Naive thymus-derived CD4-positive, alpha-beta T cell (primary cell): ENCODE measurements around the gene FHIT. TPM values are rescaled to one million over a fixed set of nuclear protein-coding genes. Genes with fewer than 3 reads are reported as not detected.

ENCODE experiments used
- ATAC-seq: fragments of 150-1000 bp; cut with Tn5 transposase; 2 replicates; pipeline ENCODE4 v1.10.0; 2021; ENCODE audit warnings: mild to moderate bottlenecking, moderate library complexity
- CTCF ChIA-PET: fragments of 350-600 bp; sonication (Branson Sonifier 250); formaldehyde crosslinking; loops from one replicate; lab custom pipeline; 2021; ENCODE audit warnings: antibody characterized with exemption; lab: Charles Lee
- POLR2A ChIA-PET: fragments of 350-600 bp; sonication (Branson Sonifier 250); formaldehyde crosslinking; loops from one replicate; lab custom pipeline; 2021; ENCODE audit warnings: antibody characterized with exemption, inconsistent platforms; lab: Charles Lee
- DNase-seq, 9 donors: peaks; one replicate each; pipeline versions ENCODE4 v3.0.0 to v3.0.0-alpha.2; 2020 to 2022; ENCODE audit warnings: mixed read lengths in 1 of 9
- H3K27ac ChIP-seq: one replicate; pipeline ENCODE4 v1.7.0; 2013; ENCODE audit warnings: mild to moderate bottlenecking, low read depth, low read length, moderate library complexity
- H3K27me3 ChIP-seq, 2 donors: one replicate each; pipeline ENCODE4 v1.7.0; 2013; ENCODE audit warnings: low read length in 2 of 2, mild to moderate bottlenecking in 2 of 2, moderate library complexity in 2 of 2; ENCODE audit not compliant: control insufficient read depth in 2 of 2, insufficient read depth in 2 of 2
- H3K36me3 ChIP-seq, 3 experiments: 1 replicate in 2 of 3; 2 replicates in 1 of 3; pipeline ENCODE4 v1.7.0; 2013; ENCODE audit warnings: low read length in 3 of 3, mild to moderate bottlenecking in 3 of 3, moderate library complexity in 1 of 3; ENCODE audit not compliant: insufficient read depth in 3 of 3, control insufficient read depth in 2 of 3
- H3K4me1 ChIP-seq, 2 donors: one replicate each; pipeline ENCODE4 v1.7.0; 2013; ENCODE audit warnings: low read length in 2 of 2, mild to moderate bottlenecking in 2 of 2, moderate library complexity in 1 of 2; ENCODE audit not compliant: control insufficient read depth in 2 of 2, insufficient read depth in 2 of 2
- H3K4me3 ChIP-seq: 2 replicates; pipeline ENCODE4 v1.7.0; 2013; ENCODE audit warnings: mild to moderate bottlenecking, low read length
- H3K9me3 ChIP-seq, 3 experiments: 1 replicate in 2 of 3; 2 replicates in 1 of 3; pipeline ENCODE4 v1.7.0; 2013; ENCODE audit warnings: low read length in 3 of 3; ENCODE audit not compliant: control insufficient read depth in 2 of 3
- H3K27ac Mint-ChIP-seq, 9 donors: one replicate each; pipeline ENCODE4 v1.8.0; 2020 to 2022; ENCODE audit warnings: mixed read lengths in 9 of 9, mild to moderate bottlenecking in 8 of 9, moderate library complexity in 5 of 9, inconsistent platforms in 2 of 9
- H3K27me3 Mint-ChIP-seq, 5 donors: one replicate each; pipeline ENCODE4 v1.8.0; 2021 to 2022; ENCODE audit warnings: mixed read lengths in 5 of 5, mild to moderate bottlenecking in 1 of 5
- H3K36me3 Mint-ChIP-seq, 5 donors: one replicate each; pipeline ENCODE4 v1.8.0; 2020 to 2022; ENCODE audit warnings: mixed read lengths in 5 of 5, mild to moderate bottlenecking in 3 of 5, inconsistent platforms in 1 of 5
- H3K4me1 Mint-ChIP-seq, 7 donors: one replicate each; pipeline ENCODE4 v1.8.0; 2020 to 2022; ENCODE audit warnings: mixed read lengths in 7 of 7, mild to moderate bottlenecking in 3 of 7, inconsistent platforms in 1 of 7
- H3K4me3 Mint-ChIP-seq, 10 donors: one replicate each; pipeline ENCODE4 v1.8.0; 2020 to 2022; ENCODE audit warnings: mild to moderate bottlenecking in 10 of 10, mixed read lengths in 10 of 10, moderate library complexity in 6 of 10, inconsistent platforms in 2 of 10
- H3K9me3 Mint-ChIP-seq, 11 donors: one replicate each; pipeline ENCODE4 v1.8.0; 2020 to 2022; ENCODE audit warnings: mixed read lengths in 11 of 11, mild to moderate bottlenecking in 4 of 11, inconsistent platforms in 1 of 11, moderate library complexity in 1 of 11
- intact Hi-C, 2 donors: fragments of 100-400 bp; cut with micrococcal nuclease; formaldehyde crosslinking; loops; one replicate each; pipeline ENCODE4 v1.15.1; 2023
- polyA plus RNA-seq, 2 donors: library from polyadenylated mRNA; unstranded; fragments of 300-500 nt; fragmentation: Illumina TruSeq; gene quantifications; one replicate each; pipeline ENCODE4 v1.2.3, GENCODE V29; 2021
- total RNA-seq, 6 experiments: library from RNA in 5 of 6; stranded (reverse) in 5 of 6; gene quantifications; 1 replicate in 5 of 6; 2 replicates in 1 of 6; pipeline ENCODE4 v1.2.3 and lab custom pipeline; 2021 to 2026

The FHIT gene
- total and polyA plus RNA-seq, 7 experiments from 2014 or later, result 51.2 to 230 (median 152) TPM

- intact Hi-C loops, result no loop called here
- ChIA-PET CTCF (interaction anchor here (0.6 kb wide), 1 partner anchor 46 kb away, joined by 4 read pairs; no protein-coding TSS in a partner anchor), POLR2A (no interaction called here)
- ATAC-seq (no peak), DNase-seq (no peak)
- no peaks in the 10 kb centered on the region for H3K4me1 ChIP-seq
- Mint-ChIP-seq H3K27me3 (no peaks in the 10 kb centered on the region), H3K9me3 (peaks cover 0 to 3% (median 0%) of the 10 kb centered on the region in 11 donors), H3K4me3 (no peak overlapping the region), H3K4me1 (peaks cover 0 to 4% (median 0%) of the 10 kb centered on the region in 7 donors), H3K36me3 (peaks cover 0 to 4% (median 0%) of the 10 kb centered on the region in 5 donors), H3K27ac (no peak overlapping the region)
- no peaks in the 10 kb centered on the region for H3K27me3 ChIP-seq
- no peak overlapping the region for H3K4me3 ChIP-seq
- H3K9me3 ChIP-seq, result no peaks in the 10 kb centered on the region
- no peak overlapping the region for H3K27ac ChIP-seq
- H3K36me3 ChIP-seq, result no peaks in the 10 kb centered on the region
Observed at GRCh38 chr3:60421749-60422446, 829.4 kb downstream of the FHIT start.

GRCh38 chr3:60417576-60417975, 833.7 kb downstream of the FHIT start:
- Histone ChIP-seq H3K4me1 (no peaks in the 10 kb centered on the region), H3K9me3 (no peaks in the 10 kb centered on the region), H3K27me3 (no peaks in the 10 kb centered on the region), H3K36me3 (no peaks in the 10 kb centered on the region), H3K4me3 (no peak overlapping the region), H3K27ac (no peak overlapping the region)
- peaks cover 0 to 7% (median 4%) of the 10 kb centered on the region in 5 donors for H3K36me3 Mint-ChIP-seq
- POLR2A ChIA-PET, result no interaction called here
- CTCF ChIA-PET, result no interaction called here
- no peaks in the 10 kb centered on the region for H3K27me3 Mint-ChIP-seq
- ATAC-seq (no peak), DNase-seq (no peak)
- no peak overlapping the region for H3K4me3 Mint-ChIP-seq
- intact Hi-C loops, result no loop called here
- H3K4me1 Mint-ChIP-seq, result peaks cover 0 to 2% (median 0%) of the 10 kb centered on the region in 7 donors
- peaks cover 0 to 8% (median 6%) of the 10 kb centered on the region in 11 donors for H3K9me3 Mint-ChIP-seq
- H3K27ac Mint-ChIP-seq, result no peak overlapping the region

GRCh38 chr3:60414011-60414410, 837.2 kb downstream of the FHIT start:
- Histone ChIP-seq H3K36me3 (no peaks in the 10 kb centered on the region), H3K27ac (no peak overlapping the region), H3K4me1 (no peaks in the 10 kb centered on the region), H3K9me3 (no peaks in the 10 kb centered on the region), H3K27me3 (no peaks in the 10 kb centered on the region), H3K4me3 (no peak overlapping the region)
- Mint-ChIP-seq H3K9me3 (peaks cover 0 to 13% (median 8%) of the 10 kb centered on the region in 11 donors), H3K4me1 (peaks cover 0 to 2% (median 0%) of the 10 kb centered on the region in 7 donors), H3K36me3 (peaks cover 0 to 9% (median 7%) of the 10 kb centered on the region in 5 donors), H3K27me3 (no peaks in the 10 kb centered on the region), H3K4me3 (no peak overlapping the region), H3K27ac (no peak overlapping the region)
- CTCF ChIA-PET, result no interaction called here
- intact Hi-C loops, result no loop called here
- ATAC-seq, result no peak
- no peak for DNase-seq
- POLR2A ChIA-PET, result interaction anchor here (0.7 kb wide), 1 partner anchor 18 kb away, joined by 3 read pairs; no protein-coding TSS in a partner anchor

- H3K27me3 ChIP-seq, result no peaks in the 10 kb centered on the region
- H3K27ac ChIP-seq, result no peak overlapping the region
- H3K4me3 Mint-ChIP-seq, result no peak overlapping the region
- peaks cover 0 to 13% (median 8%) of the 10 kb centered on the region in 11 donors for H3K9me3 Mint-ChIP-seq
- no peaks in the 10 kb centered on the region for H3K4me1 ChIP-seq
- H3K4me1 Mint-ChIP-seq, result peaks cover 0 to 2% (median 0%) of the 10 kb centered on the region in 7 donors
- no peak overlapping the region for H3K4me3 ChIP-seq
- no peaks in the 10 kb centered on the region for H3K9me3 ChIP-seq
- DNase-seq (no peak), ATAC-seq (no peak)
- intact Hi-C loops, result no loop called here
- ChIA-PET POLR2A (interaction anchor here (0.7 kb wide), 1 partner anchor 18 kb away, joined by 3 read pairs; no protein-coding TSS in a partner anchor), CTCF (no interaction called here)
- no peaks in the 10 kb centered on the region for H3K36me3 ChIP-seq
- no peaks in the 10 kb centered on the region for H3K27me3 Mint-ChIP-seq
- H3K27ac Mint-ChIP-seq, result no peak overlapping the region
- H3K36me3 Mint-ChIP-seq, result peaks cover 0 to 9% (median 7%) of the 10 kb centered on the region in 5 donors
Observed at GRCh38 chr3:60413551-60413950, 837.7 kb downstream of the FHIT start.

GRCh38 chr3:60403866-60404265, 847.4 kb downstream of the FHIT start:
- H3K27me3 Mint-ChIP-seq, result no peaks in the 10 kb centered on the region
- Histone ChIP-seq H3K36me3 (no peaks in the 10 kb centered on the region), H3K27ac (no peak overlapping the region), H3K4me1 (no peaks in the 10 kb centered on the region), H3K4me3 (no peak overlapping the region), H3K27me3 (no peaks in the 10 kb centered on the region), H3K9me3 (no peaks in the 10 kb centered on the region)
- peaks cover 0 to 6% (median 0%) of the 10 kb centered on the region in 5 donors for H3K36me3 Mint-ChIP-seq
- H3K4me1 Mint-ChIP-seq, result peaks cover 0 to 10% (median 0%) of the 10 kb centered on the region in 7 donors
- peaks cover 0 to 4% (median 0%) of the 10 kb centered on the region in 11 donors for H3K9me3 Mint-ChIP-seq
- no peak overlapping the region for H3K27ac Mint-ChIP-seq
- H3K4me3 Mint-ChIP-seq, result no peak overlapping the region
- no peak for DNase-seq
- POLR2A ChIA-PET, result no interaction called here
- no peak for ATAC-seq
- CTCF ChIA-PET, result interaction anchor here (1.0 kb wide), 1 partner anchor 28 kb away, joined by 3 read pairs; no protein-coding TSS in a partner anchor
- intact Hi-C loops, result no loop called here

- Histone ChIP-seq H3K27ac (no peak overlapping the region), H3K4me1 (no peaks in the 10 kb centered on the region), H3K27me3 (no peaks in the 10 kb centered on the region), H3K36me3 (no peaks in the 10 kb centered on the region), H3K4me3 (no peak overlapping the region), H3K9me3 (no peaks in the 10 kb centered on the region)
- ChIA-PET CTCF (interaction anchor here (0.7 kb wide), 1 partner anchor 112 kb away, joined by 3 read pairs; no protein-coding TSS in a partner anchor), POLR2A (no interaction called here)
- no peak overlapping the region for H3K4me3 Mint-ChIP-seq
- ATAC-seq, result no peak
- DNase-seq, result no peak
- no peaks in the 10 kb centered on the region for H3K27me3 Mint-ChIP-seq
- peaks cover 0 to 4% (median 3%) of the 10 kb centered on the region in 11 donors for H3K9me3 Mint-ChIP-seq
- intact Hi-C loops, result no loop called here
- peaks cover 0 to 10% (median under 1%) of the 10 kb centered on the region in 7 donors for H3K4me1 Mint-ChIP-seq
- peaks cover 0 to 4% (median 0%) of the 10 kb centered on the region in 5 donors for H3K36me3 Mint-ChIP-seq
- H3K27ac Mint-ChIP-seq, result no peak overlapping the region
Observed at GRCh38 chr3:60402931-60403330, 848.3 kb downstream of the FHIT start.
